ENCODE measurements around the gene GAS2. TPM values are rescaled to one million over a fixed set of nuclear protein-coding genes. Genes with fewer than 3 reads are reported as not detected.
A peak's percentile ranks its signal among the peaks of the same experiment; 100 is the strongest.

The GAS2 gene
- total and polyA plus RNA-seq, 2 donors (not counting 1 experiment from before 2014, with no cell fraction given): 0.27 to 1.2 TPM

GRCh38 chr11:22625448-22626287 lies 40.7 kb upstream of the GAS2 start, which contains the start of gene FANCF:
FANCF (minus strand) TSS chr11:22625823; CDS start chr11:22625810, 13 bp downstream.
- Histone ChIP-seq H4K20me1 (ENCODE audit: control insufficient read depth, extremely low read depth, insufficient read depth, low read length) (no peaks in the 10 kb centered on the region), H3K4me3 (replicated peaks in 1 of 4; ENCODE audit: control extremely low read depth in 1 of 4, insufficient read depth in 1 of 4, low read depth in 3 of 4, low read length in 4 of 4) (peak within 1 kb of the TSS; percentile 85 to 97 (median 92)), H3K79me2 (ENCODE audit: control insufficient read depth, insufficient read depth, low read length) (peaks cover 6% of the 10 kb centered on the region), H3K27ac (ENCODE audit: insufficient read depth, low read length) (peak within 1 kb of the TSS; percentile 94), H3K9me3 (ENCODE audit: control insufficient read depth, insufficient read depth, low read depth, low read length) (no peaks in the 10 kb centered on the region), H3K9ac (ENCODE audit: insufficient read depth, low read length) (peak within 1 kb of the TSS; percentile 94), H3K27me3 (ENCODE audit: control insufficient read depth, insufficient read depth, low read length) (no peaks in the 10 kb centered on the region), H3K4me2 (ENCODE audit: extremely low read depth, insufficient read depth, low read length) (peak within 1 kb of the TSS; percentile 93), H3K4me1 (ENCODE audit: control insufficient read depth, extremely low read depth, insufficient read depth, low read length) (peaks cover 2% of the 10 kb centered on the region), H2AFZ (ENCODE audit: low read length) (peak within 1 kb of the TSS; percentile 100), H3K36me3 (ENCODE audit: control insufficient read depth, insufficient read depth, low read length) (no peaks in the 10 kb centered on the region)
- peak; percentile 99 to 100 for DNase-seq (ENCODE audit: low read depth in 2 of 2)
- TF ChIP-seq CTCF (conservative IDR thresholded peaks at IDR 0.05 in 1 of 2, IDR thresholded peaks at IDR 0.05 in 1 of 2; ENCODE audit: low read depth in 1 of 2, low read length in 2 of 2) (no peak), EZH2 (IDR thresholded peaks at IDR 0.05; ENCODE audit: low read length, missing control alignments) (no peak)

GRCh38 chr11:22626573-22627239 lies 39.7 kb upstream of the GAS2 start:
- no peaks in the 10 kb centered on the region for H3K9me3 ChIP-seq (ENCODE audit: control insufficient read depth, insufficient read depth, low read depth, low read length)
- no peaks in the 10 kb centered on the region for H3K36me3 ChIP-seq (ENCODE audit: control insufficient read depth, insufficient read depth, low read length)
- peak overlapping the region; percentile 94 for H2AFZ ChIP-seq (ENCODE audit: low read length)
- no peak for DNase-seq (ENCODE audit: low read depth in 2 of 2)
- no peaks in the 10 kb centered on the region for H4K20me1 ChIP-seq (ENCODE audit: control insufficient read depth, extremely low read depth, insufficient read depth, low read length)
- H3K27ac ChIP-seq (ENCODE audit: insufficient read depth, low read length): no peak overlapping the region
- peak overlapping the region in 2 of 4 experiments; percentile 90 to 95 for H3K4me3 ChIP-seq (replicated peaks in 1 of 4; ENCODE audit: control extremely low read depth in 1 of 4, insufficient read depth in 1 of 4, low read depth in 3 of 4, low read length in 4 of 4)
- H3K4me2 ChIP-seq (ENCODE audit: extremely low read depth, insufficient read depth, low read length): peak overlapping the region; percentile 51
- no peaks in the 10 kb centered on the region for H3K27me3 ChIP-seq (ENCODE audit: control insufficient read depth, insufficient read depth, low read length)
- no peak for TF ChIP-seq EZH2 (IDR thresholded peaks at IDR 0.05; ENCODE audit: low read length, missing control alignments)
- no peak for TF ChIP-seq CTCF (conservative IDR thresholded peaks at IDR 0.05 in 1 of 2, IDR thresholded peaks at IDR 0.05 in 1 of 2; ENCODE audit: low read depth in 1 of 2, low read length in 2 of 2)
- peaks cover 6% of the 10 kb centered on the region for H3K79me2 ChIP-seq (ENCODE audit: control insufficient read depth, insufficient read depth, low read length)
- no peak overlapping the region for H3K9ac ChIP-seq (ENCODE audit: insufficient read depth, low read length)
- H3K4me1 ChIP-seq (ENCODE audit: control insufficient read depth, extremely low read depth, insufficient read depth, low read length): peaks cover 2% of the 10 kb centered on the region

- Histone ChIP-seq H3K4me3 (replicated peaks in 1 of 4; ENCODE audit: control extremely low read depth in 1 of 4, insufficient read depth in 1 of 4, low read depth in 3 of 4, low read length in 4 of 4) (no peak overlapping the region), H2AFZ (ENCODE audit: low read length) (no peak overlapping the region), H3K4me1 (ENCODE audit: control insufficient read depth, extremely low read depth, insufficient read depth, low read length) (peaks cover 2% of the 10 kb centered on the region), H3K9ac (ENCODE audit: insufficient read depth, low read length) (no peak overlapping the region), H3K27me3 (ENCODE audit: control insufficient read depth, insufficient read depth, low read length) (no peaks in the 10 kb centered on the region), H3K36me3 (ENCODE audit: control insufficient read depth, insufficient read depth, low read length) (no peaks in the 10 kb centered on the region), H3K9me3 (ENCODE audit: control insufficient read depth, insufficient read depth, low read depth, low read length) (no peaks in the 10 kb centered on the region), H4K20me1 (ENCODE audit: control insufficient read depth, extremely low read depth, insufficient read depth, low read length) (no peaks in the 10 kb centered on the region), H3K79me2 (ENCODE audit: control insufficient read depth, insufficient read depth, low read length) (peaks cover 6% of the 10 kb centered on the region), H3K4me2 (ENCODE audit: extremely low read depth, insufficient read depth, low read length) (no peak overlapping the region), H3K27ac (ENCODE audit: insufficient read depth, low read length) (no peak overlapping the region)
- no peak for TF ChIP-seq EZH2 (IDR thresholded peaks at IDR 0.05; ENCODE audit: low read length, missing control alignments)
- TF ChIP-seq CTCF (conservative IDR thresholded peaks at IDR 0.05 in 1 of 2, IDR thresholded peaks at IDR 0.05 in 1 of 2; ENCODE audit: low read depth in 1 of 2, low read length in 2 of 2): no peak
- no peak for DNase-seq (ENCODE audit: low read depth in 2 of 2)
These were observed 39.0 kb upstream of the GAS2 start for GRCh38 chr11:22627421-22627820.

Data from fibroblast of lung (primary cell).